ENCODE measurements around the gene ARAP2.

The ARAP2 gene

DNA sequence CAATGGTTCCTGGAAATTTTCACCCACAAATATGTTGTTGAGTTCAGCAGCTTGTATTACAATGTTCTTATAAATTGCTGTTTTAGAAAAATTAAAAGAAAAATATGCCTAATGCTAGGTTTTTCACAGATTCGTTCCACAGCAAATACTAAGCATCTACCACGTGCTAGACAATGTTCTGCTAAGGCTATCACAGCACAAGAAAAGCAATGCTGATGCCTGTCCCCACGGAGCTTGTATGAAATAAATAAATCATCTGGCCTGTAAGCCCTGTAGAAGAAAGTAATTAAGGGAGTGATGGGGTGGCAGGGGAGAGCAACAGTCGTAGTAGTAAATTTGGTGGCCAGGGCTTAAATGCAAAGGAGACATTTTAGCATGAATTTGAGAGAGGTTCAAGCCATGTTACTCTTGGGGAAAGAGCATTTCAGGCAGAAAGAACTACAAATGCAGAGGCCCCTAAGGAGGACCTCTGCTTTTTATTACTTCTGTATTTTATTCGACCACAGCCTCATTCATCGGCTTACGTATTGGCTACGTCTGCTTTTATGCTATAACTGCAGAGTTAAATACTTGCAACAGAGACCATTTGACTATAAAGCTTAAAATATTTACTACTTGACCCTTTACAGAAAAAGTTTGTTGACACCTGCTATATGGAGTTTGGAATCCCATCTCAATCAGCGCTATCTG is 36.3 kb downstream of the ARAP2 start:
- Histone ChIP-seq H3K4me1 (ENCODE audit: insufficient read depth, low read length, severe bottlenecking) (peaks cover 44% of the 10 kb centered on the region), H3K27ac (ENCODE audit: low read depth, low read length, poor library complexity, severe bottlenecking) (no peak overlapping the region), H3K36me3 (ENCODE audit: insufficient read depth, low read length) (peaks cover 70% of the 10 kb centered on the region), H2AFZ (ENCODE audit: low read length) (no peak overlapping the region), H3K4me2 (ENCODE audit: low read length) (no peak overlapping the region), H3K27me3 (ENCODE audit: insufficient read depth, low read length) (no peaks in the 10 kb centered on the region), H3K9me2 (ENCODE audit: low read depth, low read length) (no peaks in the 10 kb centered on the region), H3K4me3 (ENCODE audit: low read depth, low read length, poor library complexity, severe bottlenecking) (no peak overlapping the region), H3K79me2 (ENCODE audit: insufficient read depth, low read length) (0 out of 2 replicates have a peak, but pooled peaks cover 4% of the 10 kb centered on the region), H3K9ac (ENCODE audit: low read length) (no peak overlapping the region), H4K20me1 (ENCODE audit: insufficient read depth, low read length) (no peaks in the 10 kb centered on the region), H3F3A (ENCODE audit: insufficient read depth, low read length) (no peaks in the 10 kb centered on the region), H3K9me3 (ENCODE audit: low read length) (no peaks in the 10 kb centered on the region)
- TF ChIP-seq EZH2 (IDR thresholded peaks at IDR 0.05; ENCODE audit: borderline replicate concordance, low read length), result no peak
- TF ChIP-seq CTCF (IDR thresholded peaks at IDR 0.05; ENCODE audit: low read length), result no peak

- H3K9ac ChIP-seq (ENCODE audit: low read length), result no peak overlapping the region
- H3K36me3 ChIP-seq (ENCODE audit: insufficient read depth, low read length), result peaks cover 68% of the 10 kb centered on the region
- H3K79me2 ChIP-seq (ENCODE audit: insufficient read depth, low read length), result peaks cover 5% of the 10 kb centered on the region; the same call in 1 of the 2 replicates
- no peak overlapping the region for H2AFZ ChIP-seq (ENCODE audit: low read length)
- H4K20me1 ChIP-seq (ENCODE audit: insufficient read depth, low read length), result no peaks in the 10 kb centered on the region
- no peaks in the 10 kb centered on the region for H3K27me3 ChIP-seq (ENCODE audit: insufficient read depth, low read length)
- H3F3A ChIP-seq (ENCODE audit: insufficient read depth, low read length), result no peaks in the 10 kb centered on the region
- H3K27ac ChIP-seq (ENCODE audit: low read depth, low read length, poor library complexity, severe bottlenecking), result no peak overlapping the region
- no peaks in the 10 kb centered on the region for H3K9me2 ChIP-seq (ENCODE audit: low read depth, low read length)
- H3K9me3 ChIP-seq (ENCODE audit: low read length), result no peaks in the 10 kb centered on the region
- peaks cover 44% of the 10 kb centered on the region for H3K4me1 ChIP-seq (ENCODE audit: insufficient read depth, low read length, severe bottlenecking)
- TF ChIP-seq EZH2 (IDR thresholded peaks at IDR 0.05; ENCODE audit: borderline replicate concordance, low read length), result no peak
- no peak overlapping the region for H3K4me3 ChIP-seq (ENCODE audit: low read depth, low read length, poor library complexity, severe bottlenecking)
- no peak overlapping the region for H3K4me2 ChIP-seq (ENCODE audit: low read length)
Measured at GRCh38 chr4:36207367-36207766, 36.9 kb downstream of the ARAP2 start.

DNA sequence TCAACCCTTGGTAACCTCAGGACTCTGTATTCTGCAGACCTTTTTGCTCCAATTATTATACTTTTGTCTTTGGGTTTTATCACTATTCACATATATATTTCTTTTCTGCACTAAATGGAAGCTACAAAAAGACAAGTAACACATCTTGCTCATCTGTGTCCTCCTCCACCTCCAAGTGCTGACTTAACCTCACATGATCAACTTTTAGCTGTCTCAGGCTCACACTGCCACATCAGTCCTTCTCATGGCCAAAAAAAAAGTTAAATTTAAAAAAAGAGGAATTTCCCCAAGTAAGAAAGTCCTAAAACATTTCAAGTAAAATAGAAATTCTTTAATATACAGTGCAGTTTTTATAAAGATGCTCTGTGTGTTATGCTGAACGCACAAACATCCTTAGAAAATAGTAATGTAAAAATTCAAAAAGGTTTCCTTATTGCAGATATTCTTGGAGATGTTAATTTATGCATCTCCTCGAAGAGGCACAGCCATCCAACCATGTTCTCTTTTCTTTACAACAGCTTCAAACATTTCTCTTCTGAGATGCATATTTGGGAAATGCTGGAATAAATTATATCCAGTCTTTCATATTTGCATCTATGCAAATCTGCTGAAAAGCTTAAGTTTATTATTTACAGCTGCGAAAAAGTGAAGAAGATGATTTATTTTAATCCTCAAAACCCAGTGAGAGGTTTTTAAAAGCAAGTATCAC is 37.6 kb downstream of the ARAP2 start:
- Histone ChIP-seq H3K27ac (ENCODE audit: low read depth, low read length, poor library complexity, severe bottlenecking) (no peak overlapping the region), H3K9me3 (ENCODE audit: low read length) (no peaks in the 10 kb centered on the region), H3K4me3 (ENCODE audit: low read depth, low read length, poor library complexity, severe bottlenecking) (no peak overlapping the region), H3K9ac (ENCODE audit: low read length) (no peak overlapping the region), H3F3A (ENCODE audit: insufficient read depth, low read length) (no peaks in the 10 kb centered on the region), H3K36me3 (ENCODE audit: insufficient read depth, low read length) (peaks cover 65% of the 10 kb centered on the region), H3K79me2 (ENCODE audit: insufficient read depth, low read length) (peaks cover 9% of the 10 kb centered on the region; the same call in 1 of the 2 replicates), H3K9me2 (ENCODE audit: low read depth, low read length) (no peaks in the 10 kb centered on the region), H4K20me1 (ENCODE audit: insufficient read depth, low read length) (no peaks in the 10 kb centered on the region), H3K27me3 (ENCODE audit: insufficient read depth, low read length) (no peaks in the 10 kb centered on the region), H2AFZ (ENCODE audit: low read length) (no peak overlapping the region), H3K4me2 (ENCODE audit: low read length) (no peak overlapping the region), H3K4me1 (ENCODE audit: insufficient read depth, low read length, severe bottlenecking) (peaks cover 44% of the 10 kb centered on the region)
- TF ChIP-seq CTCF (IDR thresholded peaks at IDR 0.05; ENCODE audit: low read length) (no peak), EZH2 (IDR thresholded peaks at IDR 0.05; ENCODE audit: borderline replicate concordance, low read length) (no peak)
